Kidney capillary endothelial cell (primary cell): ENCODE measurements around the gene ELAVL3.
"Not testable (repeated sequence)": the region's sequence is repeated elsewhere in the genome, so short reads cannot be mapped to it uniquely, and the experiment has no call there.

ENCODE experiments used
- DNase-seq: peaks from one replicate; pipeline ENCODE4 v3.0.0-alpha.2; 2018; ENCODE audit warnings: low spot score

ELAVL3 gene

DNA sequence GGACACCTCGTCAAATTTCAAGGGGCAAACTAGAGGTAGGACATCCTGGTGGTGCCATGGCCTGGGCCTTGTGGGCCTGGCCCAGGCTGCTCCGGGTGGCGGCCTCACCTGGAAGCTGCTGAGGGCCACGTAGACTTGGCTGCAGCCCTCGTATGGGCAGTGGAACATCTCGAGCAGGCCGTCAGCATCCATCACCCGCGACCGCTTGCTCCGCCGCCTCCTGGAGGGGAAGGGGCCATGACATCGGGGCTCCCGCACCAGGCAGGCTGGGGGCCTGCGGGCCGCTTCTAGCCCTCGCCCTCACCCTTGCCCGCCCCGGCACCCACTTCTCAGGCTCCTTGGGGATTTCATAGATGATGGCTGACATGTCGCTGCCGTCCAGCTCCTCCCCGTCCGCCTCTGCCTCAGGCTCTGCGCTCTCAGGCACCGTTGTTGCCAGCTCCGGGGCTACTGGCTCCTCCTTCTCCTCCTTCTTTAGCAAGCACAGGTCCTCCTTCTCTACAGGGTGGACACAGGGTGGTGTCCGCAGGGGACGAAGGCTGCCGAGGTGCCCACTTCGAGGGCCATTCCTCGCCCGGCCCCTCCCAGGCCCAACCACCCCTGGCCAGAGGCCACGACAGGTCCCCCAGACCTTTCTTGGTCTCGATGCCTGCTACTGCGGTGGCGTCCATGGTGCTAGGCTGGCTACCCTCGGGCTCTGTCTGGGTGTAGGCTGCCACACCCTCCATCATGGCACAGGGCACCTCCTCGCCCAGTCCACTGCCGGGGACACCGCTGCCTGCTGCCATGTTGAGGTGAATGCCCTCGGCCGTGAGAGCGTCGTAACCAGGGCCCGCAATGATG is 6.0 kb upstream of the ELAVL3 start:
- DNase-seq, result no peak

GRCh38 chr19:11485245-11485837 is 4.5 kb upstream of the ELAVL3 start:
- no peak for DNase-seq

DNA sequence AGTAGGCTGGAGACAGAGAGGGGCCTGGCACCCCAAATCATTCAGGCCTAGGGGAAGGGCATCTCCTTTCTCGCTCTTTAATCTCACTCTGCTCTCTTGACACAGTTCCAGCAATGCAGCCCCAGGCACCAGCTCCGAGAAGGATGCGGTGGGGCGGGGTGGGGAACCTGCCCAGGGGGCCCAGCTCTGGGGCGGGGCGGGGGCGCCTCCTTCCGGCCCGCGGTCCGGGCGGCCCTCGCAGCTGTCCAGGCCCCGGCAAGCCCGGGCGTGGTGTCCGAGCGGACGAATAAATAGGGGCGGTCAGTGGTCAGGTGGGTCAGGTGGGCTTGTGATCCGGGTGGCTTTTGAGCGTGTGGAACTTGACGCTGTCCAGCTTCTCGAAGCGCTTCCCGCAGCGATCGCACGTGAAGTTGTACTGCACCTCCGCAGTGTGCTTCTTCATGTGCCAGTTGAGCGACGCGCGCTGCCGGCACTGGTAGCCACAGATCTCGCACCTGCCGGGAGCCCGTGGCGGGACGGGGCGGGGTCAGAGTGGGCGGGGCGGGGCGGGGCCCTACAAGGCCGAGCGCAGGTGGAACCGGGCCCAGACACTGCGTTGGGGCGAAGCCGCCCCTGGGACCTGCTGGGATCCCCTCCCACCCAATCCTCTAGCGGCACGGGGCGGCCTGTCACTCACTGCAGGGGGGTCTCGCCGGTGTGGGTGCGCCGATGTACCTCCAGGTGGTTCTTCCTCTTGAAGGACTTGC is 2.7 kb upstream of the ELAVL3 start:
- no peak for DNase-seq

- DNase-seq, result peak; percentile 75
Observed at GRCh38 chr19:11482384-11483050, 1.7 kb upstream of the ELAVL3 start.

GRCh38 chr19:11481534-11482383 is 913 bp upstream of the ELAVL3 start:
- DNase-seq, result peak; percentile 58

- DNase-seq, result no peak
Observed at GRCh38 chr19:11479898-11480714, 740 bp downstream of the ELAVL3 start.

DNA sequence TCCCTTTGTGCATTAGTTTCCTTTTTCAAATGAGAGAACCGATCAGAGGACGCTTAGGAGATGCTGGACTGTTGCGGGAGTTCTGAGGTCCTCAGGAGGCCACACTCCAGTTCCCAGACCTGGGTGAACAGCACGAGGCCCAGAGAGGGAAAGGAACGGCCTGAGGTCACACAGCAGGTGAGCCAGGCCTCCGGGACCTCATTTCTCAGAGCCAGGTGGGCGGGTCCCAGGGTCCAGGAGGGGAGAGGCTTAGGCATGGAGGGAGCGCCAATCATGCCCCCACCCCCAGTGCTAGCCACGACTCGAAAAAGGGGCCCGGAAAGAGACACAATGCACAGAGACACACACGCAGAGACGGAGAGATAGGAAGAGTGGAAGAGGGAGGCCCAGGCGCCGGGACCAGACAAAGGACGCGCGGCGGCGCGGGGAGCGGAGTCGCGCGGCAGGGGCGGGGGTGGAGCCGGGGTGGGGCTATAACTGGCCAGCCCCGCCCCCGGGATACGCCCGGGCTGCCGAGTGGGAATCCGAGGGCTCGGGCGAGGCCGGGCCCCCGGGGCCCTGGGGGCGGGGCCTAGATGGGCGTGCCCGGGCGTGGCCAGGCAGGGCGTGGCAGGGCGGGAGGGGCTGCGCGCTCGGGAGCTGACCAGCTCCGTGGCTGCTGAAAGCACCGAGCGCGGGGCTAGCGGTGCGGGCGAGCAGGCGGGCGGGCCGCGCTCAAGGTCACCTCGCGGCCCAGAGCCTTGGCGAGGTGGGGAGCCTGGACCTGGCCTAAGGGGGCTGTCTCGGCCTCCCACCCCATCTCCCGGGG is 1.6 kb downstream of the ELAVL3 start:
- DNase-seq, result peak; percentile 12

DNA sequence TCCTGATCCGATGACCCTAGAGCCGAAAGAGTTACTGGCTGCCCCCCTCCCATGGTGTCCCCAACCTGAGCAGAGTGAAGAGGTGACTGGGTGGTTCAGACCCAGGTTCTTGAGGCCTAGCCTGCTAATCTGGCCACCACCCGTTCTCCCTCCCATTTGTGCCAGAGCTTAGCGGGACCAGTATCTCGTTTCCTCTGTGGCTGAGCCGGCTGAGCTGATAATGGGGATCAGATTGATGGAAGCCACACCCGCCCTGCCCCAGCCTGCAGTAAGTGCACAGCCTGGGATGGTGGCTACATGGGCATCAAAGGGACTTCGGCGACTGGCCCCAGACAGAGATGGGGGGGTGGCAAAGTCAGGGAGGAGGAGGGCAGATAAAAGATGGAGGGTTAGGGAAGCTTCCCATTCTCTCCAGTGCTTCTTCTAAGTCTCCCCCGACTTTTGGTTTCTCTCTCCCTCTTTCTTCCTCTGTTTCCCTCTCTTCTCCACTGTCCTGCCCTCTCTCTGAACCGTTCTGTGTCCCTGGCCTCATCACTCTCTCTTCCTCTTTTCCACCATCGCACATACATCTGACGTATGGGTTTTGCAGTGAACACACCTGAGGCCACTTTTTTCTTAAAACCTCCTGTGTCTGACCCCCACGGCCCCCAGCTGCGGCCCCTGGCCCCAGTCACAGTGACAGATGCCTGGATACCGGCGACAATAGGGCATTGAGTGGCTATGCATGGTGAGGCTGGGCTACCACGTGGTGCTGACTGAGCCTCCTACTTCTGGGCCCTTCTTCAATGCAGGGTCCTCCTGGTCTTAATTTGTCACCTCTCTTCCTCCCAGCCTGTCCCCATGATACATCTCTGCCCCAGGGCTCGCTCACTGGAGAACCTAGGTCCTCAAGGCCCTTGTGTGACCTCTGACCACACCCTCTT is 2.4 kb downstream of the ELAVL3 start:
- no peak for DNase-seq

GRCh38 chr19:11475861-11476260 is 5.0 kb downstream of the ELAVL3 start:
- no peak for DNase-seq

GRCh38 chr19:11475343-11475742 is 5.5 kb downstream of the ELAVL3 start:
- DNase-seq, result not testable (repeated sequence)

DNA sequence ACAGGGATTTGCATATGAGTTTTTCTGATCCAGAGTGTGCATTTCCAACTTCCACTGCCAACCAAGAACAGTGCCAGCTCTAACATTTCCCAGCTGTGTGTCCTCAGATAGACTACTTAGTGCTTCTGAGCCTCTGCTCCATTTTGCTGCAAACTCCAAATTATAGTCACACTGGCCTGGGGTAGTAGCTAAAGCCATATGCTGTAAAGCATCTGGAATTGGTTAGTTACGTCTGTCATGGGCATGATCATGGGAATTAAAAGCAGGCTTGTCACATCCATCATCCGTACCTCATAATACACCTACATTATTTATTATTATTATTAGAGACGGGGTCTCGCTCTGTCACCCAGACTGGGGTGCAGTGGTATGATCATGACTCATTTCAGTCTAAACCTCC is 7.1 kb downstream of the ELAVL3 start:
- DNase-seq, result no peak

DNA sequence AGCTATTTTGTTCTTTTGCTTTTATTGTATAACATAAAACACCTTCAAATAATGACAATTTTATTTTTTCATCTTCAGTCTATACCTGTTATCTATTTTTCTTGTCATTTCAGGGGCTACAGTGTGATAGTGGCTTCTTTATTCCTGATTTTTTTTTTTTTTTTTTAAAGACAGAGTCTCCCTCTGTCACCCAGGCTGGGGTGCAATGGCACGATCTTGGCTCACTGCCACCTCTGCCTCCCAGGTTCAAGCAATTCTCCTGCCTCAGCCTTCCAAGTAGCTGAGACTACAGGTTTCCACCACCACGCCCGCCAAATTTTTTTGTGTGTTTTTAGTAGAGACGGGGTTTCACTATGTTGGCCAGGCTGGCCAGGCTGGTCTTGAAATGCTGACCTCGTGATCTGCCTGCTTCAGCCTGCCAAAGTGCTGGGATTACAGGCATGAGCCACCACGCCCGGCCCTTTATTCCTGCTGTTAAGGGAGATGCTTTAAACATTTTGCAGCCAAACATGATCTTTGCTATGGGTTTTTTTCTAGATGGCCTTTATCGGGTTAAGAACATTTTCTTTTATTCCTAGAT is 12.5 kb downstream of the ELAVL3 start:
- DNase-seq, result not testable (repeated sequence)

GRCh38 chr19:11465600-11465999 is 15.2 kb downstream of the ELAVL3 start:
- DNase-seq, result no peak

- no peak for DNase-seq
Observed at GRCh38 chr19:11464333-11465265, 16.2 kb downstream of the ELAVL3 start.

GRCh38 chr19:11463391-11463790 is 17.5 kb downstream of the ELAVL3 start:
- no peak for DNase-seq

DNA sequence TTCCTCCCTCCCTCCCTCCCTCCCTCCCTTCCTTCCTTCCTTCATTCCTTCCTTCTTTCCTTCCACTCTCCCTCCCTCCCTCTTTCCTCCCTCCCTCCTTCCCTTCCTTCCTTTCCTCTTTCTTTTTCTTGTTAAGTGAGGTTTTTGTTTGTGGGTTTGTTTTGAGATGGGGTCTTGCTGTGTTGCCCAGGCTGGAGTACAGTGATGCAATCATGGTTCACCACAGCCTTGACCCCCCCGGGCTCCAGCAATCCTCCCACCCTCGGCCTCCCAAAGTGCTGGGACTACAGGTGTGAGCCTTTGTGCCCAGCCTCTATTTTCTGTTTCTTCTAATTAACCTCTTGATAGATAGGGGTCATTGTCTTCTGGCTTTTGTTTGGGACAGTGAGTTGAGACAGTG is 19.4 kb downstream of the ELAVL3 start:
- no peak for DNase-seq

DNA sequence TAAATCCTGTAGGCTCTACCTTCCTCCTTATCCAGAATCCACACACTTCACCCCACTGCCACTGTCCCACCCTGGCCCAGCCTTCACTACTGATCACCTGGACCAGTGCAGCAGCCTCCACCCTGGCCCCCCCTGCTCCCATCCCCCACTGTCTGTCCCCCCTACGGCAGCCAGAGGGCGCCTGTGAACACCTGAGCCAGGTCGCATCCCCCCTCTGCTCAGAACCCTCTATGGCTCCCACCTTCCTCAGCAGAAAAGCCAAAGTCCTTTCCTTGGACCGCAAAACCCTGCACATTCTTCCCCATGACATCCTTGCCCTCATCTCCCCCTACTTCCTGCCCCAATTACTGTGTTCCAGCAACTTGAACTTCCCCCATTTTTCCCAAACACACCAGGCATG is 20.6 kb downstream of the ELAVL3 start:
- DNase-seq, result no peak
